Spleen (tissue), 11 donors: ENCODE measurements around the gene CXorf38. TPM values are rescaled to one million over a fixed set of nuclear protein-coding genes. Genes with fewer than 3 reads are reported as not detected.

Experiments used
- DNase-seq: peaks from one replicate; pipeline ENCODE4 v3.0.0-alpha.2; 2020
- H3K27ac ChIP-seq, 8 donors: fragments of 200-600 bp; sonication (generic) in 7 of 8; 1 replicate in 4 of 8; 2 replicates in 4 of 8; pipeline versions ENCODE4 v1.5.0 to v1.8.0; 2016 to 2021; ENCODE audit warnings: inconsistent platforms in 4 of 8, mild to moderate bottlenecking in 4 of 8, moderate library complexity in 1 of 8
- H3K27me3 ChIP-seq, 7 donors: fragments of 200-600 bp; sonication (generic) in 6 of 7; replicated peaks in 1 of 7; 1 replicate in 4 of 7; 2 replicates in 3 of 7; pipeline versions ENCODE4 v1.5.0 to v1.8.0; 2016 to 2021; ENCODE audit warnings: inconsistent platforms in 3 of 7, mild to moderate bottlenecking in 1 of 7
- H3K36me3 ChIP-seq, 6 donors: fragments of 200-600 bp; sonication (generic) in 5 of 6; 1 replicate in 4 of 6; 2 replicates in 2 of 6; pipeline versions ENCODE4 v1.5.0 to v1.8.0; 2016 to 2021; ENCODE audit warnings: inconsistent platforms in 2 of 6
- H3K4me1 ChIP-seq, 6 donors: fragments of 200-600 bp; sonication (generic) in 5 of 6; 1 replicate in 3 of 6; 2 replicates in 3 of 6; pipeline versions ENCODE4 v1.5.0 to v1.8.0; 2016 to 2021; ENCODE audit warnings: inconsistent platforms in 3 of 6
- H3K4me3 ChIP-seq, 8 donors: fragments of 200-600 bp; sonication (generic) in 7 of 8; 1 replicate in 4 of 8; 2 replicates in 4 of 8; pipeline versions ENCODE4 v1.5.0 to v1.8.0; 2016 to 2021; ENCODE audit warnings: inconsistent platforms in 4 of 8, mild to moderate bottlenecking in 4 of 8, moderate library complexity in 2 of 8
- H3K9me3 ChIP-seq, 8 donors: fragments of 200-600 bp; sonication (generic) in 7 of 8; 1 replicate in 4 of 8; 2 replicates in 4 of 8; pipeline versions ENCODE4 v1.5.0 to v1.8.0; 2016 to 2021; ENCODE audit warnings: inconsistent platforms in 4 of 8
- POLR2A ChIP-seq, 3 donors: fragments of 450-650 bp; IDR thresholded peaks; one replicate each; pipeline ENCODE4 v1.5.1; 2017; ENCODE audit warnings: antibody characterized with exemption in 3 of 3, mild to moderate bottlenecking in 1 of 3
- POLR2AphosphoS5 ChIP-seq, 3 donors: sonication (generic); formaldehyde crosslinking; IDR thresholded peaks; one replicate each; pipeline ENCODE4 v1.5.1; 2017; ENCODE audit warnings: antibody characterized with exemption in 3 of 3
- WGBS, 5 donors: extraction: QIAGEN DNeasy Blood & Tissue Kit in 3 of 5; methylation state at CpG; one replicate each; pipeline versions ENCODE4 v1.1.5 to v1.1.7; 2013 to 2018; 5-methylcytosine and 5-hydroxymethylcytosine counted together
- intact Hi-C: fragments of 100-400 bp; cut with DNase I; formaldehyde crosslinking; loops from one replicate; pipeline ENCODE4 v1.15.0; 2023; ENCODE audit warnings: low total_unique reads
- polyA plus RNA-seq, 3 donors: library from polyadenylated mRNA; stranded (reverse); fragments of 200-250 nt; gene quantifications; one replicate each; pipeline ENCODE4 v1.2.1, GENCODE V29; 2013
- total RNA-seq, 7 donors: library from RNA; depleted of rRNA in 3 of 7; stranded (reverse); fragments of >200 nt in 3 of 7; fragmentation: NEBNext Ultra II Directional in 4 of 7; extraction: Animal tissue kit (Norgen Biotek cat#: 25700) in 4 of 7; gene quantifications; one replicate each; pipeline versions ENCODE4 v1.1.0 to v1.2.1, GENCODE V29; 2016 to 2021
- TF ChIP-seq, protein P1 (sequence below), 11 experiments: fragments of 200-600 bp in 7 of 11; fragments of 450-650 bp in 4 of 11; sonication (generic) in 4 of 11; IDR thresholded peaks in 8 of 11; conservative IDR thresholded peaks in 3 of 11; 1 replicate in 7 of 11; 2 replicates in 4 of 11; pipeline versions ENCODE4 v1.4.0 to v1.8.0; 2016 to 2021; ENCODE audit warnings: antibody characterized with exemption in 11 of 11, inconsistent platforms in 4 of 11, mild to moderate bottlenecking in 1 of 11
- donor health status: healthy with polysubstance abuse.
- donor health status: DM: no; HTN: no; CAD: no; lungs with moderate emphysema.
- donor health status: DM: no; HTN: no; CAD: no.
- donor health status: Bipolar disorder and iron deficiency.
- donor health status: healthy.
- donor health status: DM: no; HTN: no; CAD: no.
- donor health status: DM: yes; HTN: yes; CAD: no.

CXorf38 gene
- total and polyA plus RNA-seq, 10 donors = 9.4 to 35.1 (median 27.7) TPM

DNA sequence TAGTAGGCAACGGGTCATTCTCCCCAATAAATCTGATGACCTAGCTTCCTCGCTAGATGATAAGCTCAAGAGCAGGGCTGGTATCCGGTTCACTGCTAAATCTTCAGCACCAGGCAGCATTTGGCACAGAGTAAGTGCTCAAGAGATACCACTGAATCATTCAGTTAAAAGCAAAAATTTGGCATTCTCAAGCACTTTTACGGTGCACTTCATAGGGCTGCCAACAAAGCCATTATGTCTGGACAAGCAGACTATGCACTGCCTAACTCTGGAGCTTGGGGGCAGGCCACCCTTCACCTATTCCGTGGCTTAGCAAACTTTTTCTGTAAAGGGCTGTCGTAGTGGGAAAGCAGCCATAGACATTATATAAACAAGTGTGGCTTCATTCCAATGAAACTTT, 23.8 kb upstream of the CXorf38 start:
- no peak for DNase-seq
- TF ChIP-seq, protein P1, sequence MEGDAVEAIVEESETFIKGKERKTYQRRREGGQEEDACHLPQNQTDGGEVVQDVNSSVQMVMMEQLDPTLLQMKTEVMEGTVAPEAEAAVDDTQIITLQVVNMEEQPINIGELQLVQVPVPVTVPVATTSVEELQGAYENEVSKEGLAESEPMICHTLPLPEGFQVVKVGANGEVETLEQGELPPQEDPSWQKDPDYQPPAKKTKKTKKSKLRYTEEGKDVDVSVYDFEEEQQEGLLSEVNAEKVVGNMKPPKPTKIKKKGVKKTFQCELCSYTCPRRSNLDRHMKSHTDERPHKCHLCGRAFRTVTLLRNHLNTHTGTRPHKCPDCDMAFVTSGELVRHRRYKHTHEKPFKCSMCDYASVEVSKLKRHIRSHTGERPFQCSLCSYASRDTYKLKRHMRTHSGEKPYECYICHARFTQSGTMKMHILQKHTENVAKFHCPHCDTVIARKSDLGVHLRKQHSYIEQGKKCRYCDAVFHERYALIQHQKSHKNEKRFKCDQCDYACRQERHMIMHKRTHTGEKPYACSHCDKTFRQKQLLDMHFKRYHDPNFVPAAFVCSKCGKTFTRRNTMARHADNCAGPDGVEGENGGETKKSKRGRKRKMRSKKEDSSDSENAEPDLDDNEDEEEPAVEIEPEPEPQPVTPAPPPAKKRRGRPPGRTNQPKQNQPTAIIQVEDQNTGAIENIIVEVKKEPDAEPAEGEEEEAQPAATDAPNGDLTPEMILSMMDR (IDR thresholded peaks at IDR 0.05 in 8 of 11, conservative IDR thresholded peaks at IDR 0.05 in 3 of 11) = no peak
- TF ChIP-seq POLR2A (IDR thresholded peaks at IDR 0.05) (no peak), POLR2AphosphoS5 (IDR thresholded peaks at IDR 0.05) (no peak)
- no peaks in the 10 kb centered on the region for H3K9me3 ChIP-seq
- no peak overlapping the region for H3K27ac ChIP-seq
- H3K27me3 ChIP-seq = no peaks in the 10 kb centered on the region
- H3K4me1 ChIP-seq = no peaks in the 10 kb centered on the region
- no peak overlapping the region for H3K4me3 ChIP-seq
- intact Hi-C loops = no loop called here
- 65 to 79% (median 73%) methylated on average over 4 to 6 of the region's 6 CpGs for WGBS, 5 donors
- peaks cover 0 to 99% (median 68%) of the 10 kb centered on the region in 6 donors for H3K36me3 ChIP-seq

DNA sequence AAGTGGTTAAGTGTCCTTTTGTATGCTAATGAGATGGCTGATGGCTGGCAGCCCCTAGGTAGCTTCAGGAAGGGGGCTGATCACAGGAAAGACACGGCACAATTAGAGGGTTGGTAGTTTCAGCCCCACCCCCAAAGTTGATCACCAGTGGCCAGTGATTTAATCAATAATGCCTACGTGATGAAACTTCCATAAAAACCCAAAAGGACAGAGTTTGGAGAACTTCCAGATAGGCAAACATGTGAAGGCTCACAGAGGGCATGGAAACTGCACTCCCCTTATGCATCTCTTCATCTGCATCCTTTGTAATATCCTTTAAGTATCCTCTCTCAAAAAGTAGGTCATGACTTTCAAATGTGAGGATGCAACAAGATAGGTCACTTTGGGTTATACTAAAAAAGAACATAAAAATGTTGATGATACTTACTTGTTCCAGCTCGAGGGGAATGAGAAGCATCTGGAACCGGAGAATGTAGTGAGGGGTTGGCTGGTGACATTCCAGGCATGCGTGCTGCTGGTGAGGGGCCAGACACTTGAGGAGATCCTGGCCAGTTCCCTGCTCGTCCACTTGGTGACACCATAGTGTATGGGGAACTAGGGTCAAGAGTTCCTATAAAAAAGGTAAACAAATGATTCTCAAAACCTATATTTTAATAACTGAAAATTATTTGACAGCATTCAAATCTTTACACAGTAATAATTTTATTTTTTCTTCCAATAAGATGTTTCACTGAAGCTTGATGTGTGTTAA, 16.7 kb upstream of the CXorf38 start:
- WGBS, 5 donors = 64 to 72% (median 66%) methylated on average over 6 of the region's 6 CpGs
- H3K36me3 ChIP-seq = peaks cover 0 to 100% (median 48%) of the 10 kb centered on the region in 6 donors
- H3K27ac ChIP-seq = peak overlapping the region in 2 of 8 donors; percentile 39 to 63
- TF ChIP-seq, protein P1 (IDR thresholded peaks at IDR 0.05 in 8 of 11, conservative IDR thresholded peaks at IDR 0.05 in 3 of 11) = peak in 1 of 11 experiments; percentile 18
- TF ChIP-seq POLR2A (IDR thresholded peaks at IDR 0.05) (no peak), POLR2AphosphoS5 (IDR thresholded peaks at IDR 0.05) (no peak)
- intact Hi-C loops = no loop called here
- H3K9me3 ChIP-seq = no peaks in the 10 kb centered on the region
- no peak overlapping the region for H3K4me3 ChIP-seq
- DNase-seq = no peak
- peaks cover 0 to 6% (median 0%) of the 10 kb centered on the region in 6 donors for H3K4me1 ChIP-seq
- H3K27me3 ChIP-seq = no peaks in the 10 kb centered on the region

DNA sequence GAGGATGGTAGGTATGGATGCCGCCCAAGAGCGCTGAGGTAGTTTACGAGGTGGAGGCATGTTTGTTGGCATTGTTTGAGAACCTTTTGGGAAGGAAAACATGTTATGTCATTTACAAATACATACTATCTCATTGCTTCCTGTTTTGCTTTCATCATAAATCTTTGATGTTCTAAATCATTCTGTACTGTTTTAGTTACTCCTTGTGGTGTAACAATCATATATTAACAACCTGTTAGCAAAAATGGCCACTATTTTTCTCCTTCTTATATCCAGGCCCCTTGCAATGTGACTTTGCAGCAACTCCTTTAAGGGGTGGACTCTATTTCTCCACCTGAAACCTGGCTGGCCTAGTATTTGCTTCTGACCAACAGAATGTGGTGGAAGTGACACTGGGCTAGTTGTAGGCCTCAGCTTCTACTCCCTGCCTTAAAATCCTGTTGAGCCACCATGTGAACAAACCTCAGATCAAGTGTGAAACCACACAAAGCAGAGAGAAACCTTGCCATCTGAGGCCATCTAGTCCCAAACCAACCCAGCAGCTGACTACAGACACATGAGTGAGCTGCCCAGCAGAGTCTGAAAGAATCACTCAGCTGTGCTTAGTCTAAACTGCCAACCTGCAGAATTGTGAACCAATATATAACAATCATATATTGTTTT, 15.8 kb upstream of the CXorf38 start:
- DNase-seq = no peak
- Histone ChIP-seq H3K9me3 (no peaks in the 10 kb centered on the region), H3K27me3 (no peaks in the 10 kb centered on the region), H3K36me3 (peaks cover 0 to 100% (median 45%) of the 10 kb centered on the region in 6 donors), H3K4me3 (no peak overlapping the region), H3K27ac (peak overlapping the region in 3 of 8 donors; percentile 38 to 63 (median 39)), H3K4me1 (peaks cover 0 to 6% (median 0%) of the 10 kb centered on the region in 6 donors)
- intact Hi-C loops = no loop called here
- 87 to 96% (median 93%) methylated on average over 3 of the region's 3 CpGs for WGBS, 5 donors
- TF ChIP-seq POLR2A (IDR thresholded peaks at IDR 0.05) = no peak
- TF ChIP-seq POLR2AphosphoS5 (IDR thresholded peaks at IDR 0.05) = no peak
- TF ChIP-seq, protein P1 (IDR thresholded peaks at IDR 0.05 in 8 of 11, conservative IDR thresholded peaks at IDR 0.05 in 3 of 11) = no peak

DNA sequence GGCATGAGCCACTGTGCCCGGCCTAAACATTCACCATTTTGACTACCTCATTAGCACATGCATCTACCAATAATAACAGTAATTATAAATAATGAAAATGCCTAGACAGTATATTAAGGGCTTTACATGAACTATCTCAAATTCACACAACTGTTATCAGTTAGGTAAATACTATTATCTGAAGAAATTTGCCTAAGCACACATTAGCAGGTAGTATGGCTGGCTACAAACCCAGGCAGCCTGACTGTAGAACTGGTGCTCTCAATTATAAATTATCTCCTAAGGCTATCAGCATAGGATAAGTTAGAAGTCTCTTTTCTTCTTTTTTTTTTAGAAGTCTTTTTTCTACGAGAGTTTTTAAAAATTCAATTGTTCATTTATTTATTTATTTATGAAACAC, 14.1 kb upstream of the CXorf38 start:
- peaks cover 0 to 100% (median 43%) of the 10 kb centered on the region in 6 donors for H3K36me3 ChIP-seq
- TF ChIP-seq POLR2A (IDR thresholded peaks at IDR 0.05) (no peak), POLR2AphosphoS5 (IDR thresholded peaks at IDR 0.05) (no peak)
- TF ChIP-seq, protein P1 (IDR thresholded peaks at IDR 0.05 in 8 of 11, conservative IDR thresholded peaks at IDR 0.05 in 3 of 11) = no peak
- DNase-seq = no peak
- H3K4me1 ChIP-seq = peaks cover 0 to 6% (median 0%) of the 10 kb centered on the region in 6 donors
- H3K4me3 ChIP-seq = no peak overlapping the region
- 93 to 98% (median 95%) methylated on average over 2 of the region's 2 CpGs for WGBS, 5 donors
- H3K27ac ChIP-seq = no peak overlapping the region
- H3K9me3 ChIP-seq = no peaks in the 10 kb centered on the region
- intact Hi-C loops = no loop called here
- H3K27me3 ChIP-seq = no peaks in the 10 kb centered on the region
